Cardiac atrium fibroblast (primary cell): Measurements from ENCODE around the gene NLRP14. TPM values are rescaled to one million over a fixed set of nuclear protein-coding genes. Genes with fewer than 3 reads are reported as not detected.

Experiments
- total RNA-seq: library from RNA; depleted of rRNA; stranded (reverse); fragments of >200 nt; gene quantifications from 2 replicates; pipeline ENCODE4 v1.2.3, GENCODE V29; 2015

NLRP14 gene
- total RNA-seq = 0.49 TPM in 1 of 2 replicates, not detected in the other

GRCh38 chr11:7020183-7020917 lies at the start of gene NLRP14, which contains the start of gene ZNF214:
Gene NLRP14 (plus strand): TSS chr11:7020479. CDS start chr11:7038587, 18,108 bp downstream.
Gene ZNF214 (minus strand): TSS chr11:7020346. CDS start chr11:7002835, 17,511 bp downstream.

GRCh38 chr11:7088921-7089320 lies 68.6 kb downstream of the NLRP14 start, which contains the start of gene RBMXL2:
Gene RBMXL2 (plus strand): TSS chr11:7088998. CDS start chr11:7089121, 123 bp downstream.

Other genes starting within 250 kb of the NLRP14 start
- not detected in 2 replicates for gene OR2AG2, start 248.5 kb upstream of the NLRP14 start, total RNA-seq
- not detected in 2 replicates for gene OR2AG1, start 237.5 kb upstream of the NLRP14 start, total RNA-seq
- gene OR6A2, start 220.8 kb upstream of the NLRP14 start, total RNA-seq = 0.65 and 3.4 TPM in 2 replicates
- gene OR10A5, start 174.8 kb upstream of the NLRP14 start, total RNA-seq = not detected in 2 replicates
- not detected in 2 replicates for gene OR10A2, start 157.4 kb upstream of the NLRP14 start, total RNA-seq
- not detected in 2 replicates for gene OR10A4, start 143.9 kb upstream of the NLRP14 start, total RNA-seq
- not detected in 2 replicates for gene OR2D2, start 128.0 kb upstream of the NLRP14 start, total RNA-seq
- not detected in 2 replicates for gene OR2D3, start 99.5 kb upstream of the NLRP14 start, total RNA-seq
- gene ZNF215, start 94.1 kb upstream of the NLRP14 start, total RNA-seq = 3.1 and 6.7 TPM in 2 replicates
- 1.8 and 5.8 TPM in 2 replicates for gene ZNF214, start 133 bp upstream of the NLRP14 start, total RNA-seq
- gene RBMXL2, start 68.5 kb downstream of the NLRP14 start, total RNA-seq = not detected in 2 replicates
- gene SYT9, start 231.4 kb downstream of the NLRP14 start, total RNA-seq = not detected in 2 replicates